ENCODE measurements around the gene OSBP2. TPM values are rescaled to one million over a fixed set of nuclear protein-coding genes. Genes with fewer than 3 reads are reported as not detected.

OSBP2 gene
- total RNA-seq, 4 donors from 2014 or later: 0.49 to 8.2 (median 0.72) TPM

DNA sequence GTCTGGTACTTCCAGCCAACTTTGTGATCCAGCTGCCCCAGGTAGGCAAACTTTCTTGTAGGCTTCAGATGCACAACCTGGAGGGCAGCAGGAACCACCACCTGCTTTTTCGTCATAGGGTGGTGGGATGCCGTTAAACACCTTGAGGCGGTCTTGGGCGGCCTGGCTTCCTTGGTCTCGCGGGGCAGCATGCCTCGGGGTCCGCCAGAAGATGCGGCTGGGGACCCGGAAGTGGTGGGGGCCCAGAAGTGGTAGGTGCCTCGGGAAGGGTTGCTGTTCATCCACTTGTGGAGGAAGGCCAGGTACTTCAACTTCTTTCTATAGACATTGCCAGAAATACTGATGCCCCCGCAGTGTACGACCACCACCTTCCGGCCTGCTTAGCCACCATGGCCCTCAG lies 40.3 kb upstream of the OSBP2 start:
- TF ChIP-seq, protein P1, sequence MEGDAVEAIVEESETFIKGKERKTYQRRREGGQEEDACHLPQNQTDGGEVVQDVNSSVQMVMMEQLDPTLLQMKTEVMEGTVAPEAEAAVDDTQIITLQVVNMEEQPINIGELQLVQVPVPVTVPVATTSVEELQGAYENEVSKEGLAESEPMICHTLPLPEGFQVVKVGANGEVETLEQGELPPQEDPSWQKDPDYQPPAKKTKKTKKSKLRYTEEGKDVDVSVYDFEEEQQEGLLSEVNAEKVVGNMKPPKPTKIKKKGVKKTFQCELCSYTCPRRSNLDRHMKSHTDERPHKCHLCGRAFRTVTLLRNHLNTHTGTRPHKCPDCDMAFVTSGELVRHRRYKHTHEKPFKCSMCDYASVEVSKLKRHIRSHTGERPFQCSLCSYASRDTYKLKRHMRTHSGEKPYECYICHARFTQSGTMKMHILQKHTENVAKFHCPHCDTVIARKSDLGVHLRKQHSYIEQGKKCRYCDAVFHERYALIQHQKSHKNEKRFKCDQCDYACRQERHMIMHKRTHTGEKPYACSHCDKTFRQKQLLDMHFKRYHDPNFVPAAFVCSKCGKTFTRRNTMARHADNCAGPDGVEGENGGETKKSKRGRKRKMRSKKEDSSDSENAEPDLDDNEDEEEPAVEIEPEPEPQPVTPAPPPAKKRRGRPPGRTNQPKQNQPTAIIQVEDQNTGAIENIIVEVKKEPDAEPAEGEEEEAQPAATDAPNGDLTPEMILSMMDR (IDR thresholded peaks at IDR 0.05; ENCODE audit: low read depth): no peak

DNA sequence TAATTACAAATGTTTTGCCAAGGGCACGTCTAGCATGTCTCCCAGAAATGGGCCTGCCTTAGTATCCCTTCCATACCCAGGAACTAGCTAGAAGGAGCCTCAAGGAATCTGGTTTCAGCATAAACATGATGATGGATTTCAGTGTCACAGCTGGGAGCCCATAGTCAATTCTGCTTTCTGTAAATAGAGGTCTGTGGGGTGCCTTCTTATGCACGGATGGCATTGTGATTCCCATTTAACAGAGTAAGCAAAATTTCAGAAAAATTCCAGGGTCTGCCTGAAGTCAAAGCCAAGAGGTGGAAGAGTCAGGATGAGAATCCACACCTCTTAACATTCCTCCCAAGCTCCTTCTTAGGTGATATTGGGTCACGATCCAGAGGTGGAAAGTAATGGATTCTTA lies 39.1 kb upstream of the OSBP2 start:
- TF ChIP-seq, protein P1 (IDR thresholded peaks at IDR 0.05; ENCODE audit: low read depth): no peak

DNA sequence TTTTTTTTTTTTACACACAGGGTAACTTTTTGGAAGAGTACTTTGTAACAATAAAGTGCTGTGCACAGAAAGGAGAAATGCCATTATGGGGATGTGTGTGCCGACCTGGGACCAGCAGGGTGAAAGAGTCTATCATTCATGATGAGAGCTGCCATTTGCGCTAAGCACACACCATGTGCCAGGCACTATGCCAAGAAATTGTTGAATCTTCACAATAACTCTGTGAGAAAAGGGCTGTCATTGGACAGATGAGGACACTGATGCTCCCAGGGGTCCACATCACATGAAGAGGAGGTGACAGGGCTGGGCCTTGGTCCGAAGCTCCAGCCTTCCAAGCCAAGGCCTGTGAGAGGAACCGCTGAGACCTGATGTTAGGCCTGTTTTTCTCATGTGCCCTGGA lies 32.6 kb upstream of the OSBP2 start:
- TF ChIP-seq, protein P1 (IDR thresholded peaks at IDR 0.05; ENCODE audit: low read depth): no peak

DNA sequence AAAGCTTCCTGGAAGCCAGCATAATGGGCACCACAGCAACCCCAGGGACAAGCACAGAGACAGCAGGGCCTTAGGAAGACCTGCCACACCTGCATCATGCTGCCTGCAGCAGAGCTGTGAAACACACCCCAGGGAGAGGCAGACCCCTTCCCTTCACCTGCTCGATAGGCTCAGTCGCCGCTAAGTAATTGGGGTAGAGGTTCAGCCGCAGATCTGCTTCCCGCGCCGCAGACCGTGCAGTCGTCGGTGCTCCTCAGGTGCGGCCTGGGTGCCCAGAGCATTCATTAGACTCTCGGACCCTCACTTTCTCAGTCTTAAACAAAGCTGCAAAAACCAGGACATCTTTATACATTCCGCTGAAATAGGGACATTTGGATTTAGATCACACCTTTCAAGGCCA lies 29.9 kb upstream of the OSBP2 start:
- TF ChIP-seq, protein P1 (IDR thresholded peaks at IDR 0.05; ENCODE audit: low read depth): no peak

DNA sequence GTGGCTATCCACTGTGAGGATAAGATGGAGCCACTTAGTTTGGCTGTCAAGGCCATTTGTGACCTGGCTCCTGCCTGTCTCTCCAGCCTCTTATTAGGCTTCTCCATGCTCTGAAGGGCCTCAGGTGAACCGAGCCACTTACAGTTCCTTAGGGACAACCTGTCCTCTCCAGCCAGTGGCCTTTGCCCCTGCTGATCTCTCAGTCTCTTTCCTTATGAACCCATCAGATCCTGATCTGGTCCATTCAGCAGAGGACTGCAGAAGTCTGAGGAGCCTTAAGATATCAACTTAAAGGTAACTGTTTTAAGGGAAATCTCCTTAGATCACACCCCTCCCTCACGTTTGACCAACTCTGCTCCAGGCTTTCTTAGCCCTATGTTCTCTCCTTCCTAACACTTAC lies 29.4 kb upstream of the OSBP2 start:
- TF ChIP-seq, protein P1 (IDR thresholded peaks at IDR 0.05; ENCODE audit: low read depth): no peak

DNA sequence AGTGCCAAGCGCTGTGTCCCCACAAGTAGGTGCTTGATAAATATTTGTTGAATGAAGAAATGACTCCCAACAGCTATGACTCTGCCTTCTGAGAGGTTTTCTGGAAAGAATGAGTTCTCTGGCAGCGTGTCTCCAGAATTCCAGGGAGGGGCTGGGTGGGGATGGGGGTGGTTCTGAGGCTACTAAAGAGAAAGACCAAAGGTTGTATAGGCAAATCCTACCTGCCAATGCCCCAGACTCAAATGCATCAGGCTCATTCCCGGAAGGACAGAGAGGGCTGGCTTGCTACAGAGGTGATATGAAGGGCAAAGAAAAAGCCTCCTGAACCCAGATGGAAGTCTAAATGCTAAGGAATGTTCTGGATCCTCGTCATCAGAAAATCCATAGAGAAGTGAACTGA lies 28.9 kb upstream of the OSBP2 start:
- TF ChIP-seq, protein P1 (IDR thresholded peaks at IDR 0.05; ENCODE audit: low read depth): no peak

DNA sequence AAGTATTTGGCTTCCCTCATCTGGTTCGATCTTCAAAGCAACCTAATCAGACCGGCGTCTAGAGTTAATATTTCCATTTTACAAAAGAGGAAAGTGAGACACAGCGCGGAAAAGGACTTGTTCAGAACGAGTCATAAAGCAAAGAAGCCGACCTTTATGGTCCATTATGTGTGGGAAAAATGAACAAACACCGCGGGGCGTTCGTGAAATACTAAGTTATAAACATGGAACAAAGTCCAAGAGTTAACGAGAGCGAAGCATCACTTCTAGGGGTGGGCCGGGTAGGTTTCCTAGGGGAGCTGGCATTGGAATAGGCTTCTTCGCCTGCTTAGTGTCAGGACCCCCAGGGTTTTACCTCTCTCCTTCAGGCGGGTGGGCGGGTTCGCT lies 27.6 kb upstream of the OSBP2 start:
- TF ChIP-seq, protein P1 (IDR thresholded peaks at IDR 0.05; ENCODE audit: low read depth): no peak
